ENCODE results near the gene RFX3.

DNA sequence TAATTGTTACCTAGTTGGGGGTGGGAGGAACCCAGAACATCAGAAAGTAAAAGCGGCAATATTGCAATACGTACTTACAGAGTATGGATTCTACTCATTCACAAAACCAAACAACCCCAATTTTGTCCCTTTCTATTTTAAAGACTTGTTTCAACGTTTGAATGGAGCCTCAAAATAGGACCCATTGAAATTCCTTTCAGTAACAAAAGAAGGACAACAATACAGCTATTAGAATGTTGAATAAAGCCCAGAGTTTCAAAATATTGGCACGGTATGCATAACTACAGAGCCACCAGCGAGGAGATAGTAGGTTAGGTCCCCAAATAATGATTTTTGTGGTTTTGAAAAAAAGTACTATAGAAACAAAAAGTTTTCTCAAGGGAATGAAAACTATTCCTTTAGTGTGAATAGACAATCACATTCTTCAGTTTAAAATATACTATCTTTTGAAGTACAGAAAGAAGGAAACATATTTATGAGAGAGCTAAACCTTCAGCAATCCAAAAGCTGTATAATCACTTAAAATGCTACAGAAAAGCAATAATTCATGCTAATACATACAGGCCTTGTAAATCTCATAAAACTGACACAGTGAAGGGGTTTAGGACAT is 235.5 kb downstream of the RFX3 start:
- no peak for TF ChIP-seq EZH2 (IDR thresholded peaks at IDR 0.05; ENCODE audit: low read depth)
- TF ChIP-seq, protein P1, sequence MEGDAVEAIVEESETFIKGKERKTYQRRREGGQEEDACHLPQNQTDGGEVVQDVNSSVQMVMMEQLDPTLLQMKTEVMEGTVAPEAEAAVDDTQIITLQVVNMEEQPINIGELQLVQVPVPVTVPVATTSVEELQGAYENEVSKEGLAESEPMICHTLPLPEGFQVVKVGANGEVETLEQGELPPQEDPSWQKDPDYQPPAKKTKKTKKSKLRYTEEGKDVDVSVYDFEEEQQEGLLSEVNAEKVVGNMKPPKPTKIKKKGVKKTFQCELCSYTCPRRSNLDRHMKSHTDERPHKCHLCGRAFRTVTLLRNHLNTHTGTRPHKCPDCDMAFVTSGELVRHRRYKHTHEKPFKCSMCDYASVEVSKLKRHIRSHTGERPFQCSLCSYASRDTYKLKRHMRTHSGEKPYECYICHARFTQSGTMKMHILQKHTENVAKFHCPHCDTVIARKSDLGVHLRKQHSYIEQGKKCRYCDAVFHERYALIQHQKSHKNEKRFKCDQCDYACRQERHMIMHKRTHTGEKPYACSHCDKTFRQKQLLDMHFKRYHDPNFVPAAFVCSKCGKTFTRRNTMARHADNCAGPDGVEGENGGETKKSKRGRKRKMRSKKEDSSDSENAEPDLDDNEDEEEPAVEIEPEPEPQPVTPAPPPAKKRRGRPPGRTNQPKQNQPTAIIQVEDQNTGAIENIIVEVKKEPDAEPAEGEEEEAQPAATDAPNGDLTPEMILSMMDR (conservative IDR thresholded peaks at IDR 0.05), result no peak

Measured in PC-9 (cell line).